IPS DF 4.7 (cell line): ENCODE data around the gene SLC35G6.
A peak's percentile ranks its signal among the peaks of the same experiment; 100 is the strongest.

Experiments
- DNase-seq: peaks from one replicate; pipeline ENCODE4 v3.0.0-alpha.2; 2013; ENCODE audit warnings: low spot score; ENCODE audit errors: extremely low read depth

SLC35G6 gene

DNA sequence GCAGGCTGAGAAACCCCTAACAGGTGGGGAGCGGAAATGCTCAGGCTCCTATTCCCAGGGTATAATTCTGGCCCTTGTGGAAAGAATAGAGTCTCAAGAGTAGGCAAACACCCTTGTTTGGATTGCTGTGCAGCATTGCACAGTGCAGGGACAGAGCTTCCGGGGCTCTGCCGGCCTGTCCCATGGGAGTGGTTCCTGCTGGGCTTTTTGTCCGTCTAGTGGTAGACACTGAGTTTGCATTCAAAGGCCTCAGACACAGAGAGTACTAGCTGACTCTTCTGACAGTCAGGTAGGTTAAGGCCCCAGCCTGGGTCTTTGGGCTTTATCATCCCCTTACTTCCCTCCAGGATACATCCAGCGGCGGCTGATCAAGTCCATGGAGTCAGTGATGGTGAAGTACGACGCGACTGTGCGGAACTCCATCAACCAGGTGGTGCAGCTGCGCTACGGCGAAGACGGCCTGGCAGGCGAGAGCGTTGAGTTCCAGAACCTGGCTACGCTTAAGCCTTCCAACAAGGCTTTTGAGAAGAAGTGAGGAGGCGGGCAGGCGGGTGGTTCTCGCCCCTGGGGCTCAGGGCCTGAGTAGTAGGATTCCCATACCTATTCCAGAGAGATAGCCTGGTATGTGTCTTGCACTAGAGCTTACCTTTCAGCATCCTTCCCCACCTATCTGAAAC, 21.1 kb downstream of the SLC35G6 start:
- no peak for DNase-seq

DNA sequence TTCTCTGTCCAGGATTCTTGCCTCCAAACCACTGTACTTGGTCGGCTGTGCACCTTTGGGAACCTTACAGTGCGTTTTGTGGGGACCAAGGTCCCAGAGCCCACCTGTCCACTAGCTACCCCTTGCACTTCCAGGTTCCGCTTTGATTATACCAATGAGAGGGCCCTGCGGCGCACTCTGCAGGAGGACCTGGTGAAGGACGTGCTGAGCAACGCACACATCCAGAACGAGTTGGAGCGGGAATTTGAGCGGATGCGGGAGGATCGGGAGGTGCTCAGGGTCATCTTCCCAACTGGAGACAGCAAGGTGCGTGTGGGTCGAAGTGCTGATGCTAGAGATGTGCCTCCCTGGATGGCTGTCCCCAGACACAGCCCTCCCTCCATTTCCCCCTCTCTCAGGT, 21.7 kb downstream of the SLC35G6 start:
- no peak for DNase-seq

- no peak for DNase-seq
These were observed 22.3 kb downstream of the SLC35G6 start for GRCh38 chr17:7503521-7503920.

DNA sequence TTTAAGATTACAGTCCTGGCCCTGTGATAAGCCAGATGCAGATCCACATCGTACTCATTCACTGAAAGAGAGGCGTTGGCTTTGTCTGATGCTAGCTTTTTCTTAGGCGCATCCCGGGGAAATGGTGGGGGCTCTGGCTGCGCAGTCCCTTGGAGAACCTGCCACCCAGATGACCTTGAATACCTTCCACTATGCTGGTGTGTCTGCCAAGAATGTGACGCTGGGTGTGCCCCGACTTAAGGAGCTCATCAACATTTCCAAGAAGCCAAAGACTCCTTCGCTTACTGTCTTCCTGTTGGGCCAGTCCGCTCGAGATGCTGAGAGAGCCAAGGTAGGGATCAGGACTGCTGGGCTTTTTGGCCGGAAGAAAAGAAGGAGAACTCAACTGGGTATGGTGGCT, 26.9 kb downstream of the SLC35G6 start:
- no peak for DNase-seq

- no peak for DNase-seq
These were observed 27.6 kb downstream of the SLC35G6 start for GRCh38 chr17:7508846-7509245.

DNA sequence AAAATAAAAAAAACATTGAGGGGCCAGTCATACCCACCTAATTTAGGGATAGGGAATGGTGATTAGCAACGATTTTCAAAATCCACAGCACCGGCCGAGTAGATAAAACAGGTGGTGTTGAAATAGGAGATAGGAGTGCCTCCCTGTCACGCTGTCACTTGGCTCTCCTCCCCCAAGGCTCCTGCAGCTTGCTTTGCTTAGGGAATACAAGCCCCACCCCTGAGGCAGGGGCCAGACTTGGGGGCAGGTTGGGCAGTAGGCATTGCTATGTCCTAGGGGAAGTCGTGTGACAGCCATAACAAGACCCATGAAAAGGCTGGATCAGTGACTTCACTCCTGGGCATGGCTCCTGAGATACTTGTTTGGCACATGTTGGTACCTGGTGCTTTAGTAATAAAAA, 28.7 kb downstream of the SLC35G6 start:
- no peak for DNase-seq

DNA sequence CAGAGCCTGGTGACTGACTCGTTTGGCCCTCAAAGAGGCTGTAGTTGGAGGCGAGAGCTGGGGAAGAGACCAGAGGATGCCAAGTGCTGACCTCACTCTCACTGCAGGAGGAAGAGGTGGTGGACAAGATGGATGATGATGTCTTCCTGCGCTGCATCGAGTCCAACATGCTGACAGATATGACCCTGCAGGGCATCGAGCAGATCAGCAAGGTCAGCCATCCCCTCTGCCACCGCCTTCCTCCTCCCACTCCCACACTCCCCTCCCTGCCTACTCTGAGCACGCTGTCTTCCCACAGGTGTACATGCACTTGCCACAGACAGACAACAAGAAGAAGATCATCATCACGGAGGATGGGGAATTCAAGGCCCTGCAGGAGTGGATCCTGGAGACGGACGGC, 29.9 kb downstream of the SLC35G6 start:
- no peak for DNase-seq

DNA sequence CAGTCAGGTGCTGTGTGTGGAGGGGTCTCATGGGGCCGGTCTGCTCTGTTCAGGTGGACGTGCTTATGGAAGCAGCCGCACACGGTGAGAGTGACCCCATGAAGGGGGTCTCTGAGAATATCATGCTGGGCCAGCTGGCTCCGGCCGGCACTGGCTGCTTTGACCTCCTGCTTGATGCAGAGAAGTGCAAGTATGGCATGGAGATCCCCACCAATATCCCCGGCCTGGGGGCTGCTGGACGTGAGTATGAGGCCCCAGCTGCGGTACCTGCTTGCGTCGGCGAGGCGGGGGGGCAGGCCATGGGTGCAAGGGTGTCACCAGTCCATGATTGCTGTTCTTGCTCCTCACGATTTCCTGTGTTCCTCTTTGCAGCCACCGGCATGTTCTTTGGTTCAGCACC, 30.9 kb downstream of the SLC35G6 start:
- DNase-seq, result no peak

- DNase-seq, result no peak
These were observed 31.7 kb downstream of the SLC35G6 start for GRCh38 chr17:7512824-7513540.

DNA sequence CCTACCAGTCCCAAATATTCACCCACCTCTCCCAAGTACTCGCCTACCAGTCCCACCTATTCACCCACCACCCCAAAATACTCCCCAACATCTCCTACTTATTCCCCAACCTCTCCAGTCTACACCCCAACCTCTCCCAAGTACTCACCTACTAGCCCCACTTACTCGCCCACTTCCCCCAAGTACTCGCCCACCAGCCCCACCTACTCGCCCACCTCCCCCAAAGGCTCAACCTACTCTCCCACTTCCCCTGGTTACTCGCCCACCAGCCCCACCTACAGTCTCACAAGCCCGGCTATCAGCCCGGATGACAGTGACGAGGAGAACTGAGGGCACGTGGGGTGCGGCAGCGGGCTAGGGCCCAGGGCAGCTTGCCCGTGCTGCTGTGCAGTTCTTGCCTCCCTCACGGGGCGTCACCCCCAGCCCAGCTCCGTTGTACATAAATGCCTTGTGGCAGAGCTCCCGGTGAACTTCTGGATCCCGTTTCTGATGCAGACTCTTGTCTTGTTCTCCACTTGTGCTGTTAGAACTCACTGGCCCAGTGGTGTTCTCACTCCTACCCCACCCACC, 32.7 kb downstream of the SLC35G6 start:
- no peak for DNase-seq

DNA sequence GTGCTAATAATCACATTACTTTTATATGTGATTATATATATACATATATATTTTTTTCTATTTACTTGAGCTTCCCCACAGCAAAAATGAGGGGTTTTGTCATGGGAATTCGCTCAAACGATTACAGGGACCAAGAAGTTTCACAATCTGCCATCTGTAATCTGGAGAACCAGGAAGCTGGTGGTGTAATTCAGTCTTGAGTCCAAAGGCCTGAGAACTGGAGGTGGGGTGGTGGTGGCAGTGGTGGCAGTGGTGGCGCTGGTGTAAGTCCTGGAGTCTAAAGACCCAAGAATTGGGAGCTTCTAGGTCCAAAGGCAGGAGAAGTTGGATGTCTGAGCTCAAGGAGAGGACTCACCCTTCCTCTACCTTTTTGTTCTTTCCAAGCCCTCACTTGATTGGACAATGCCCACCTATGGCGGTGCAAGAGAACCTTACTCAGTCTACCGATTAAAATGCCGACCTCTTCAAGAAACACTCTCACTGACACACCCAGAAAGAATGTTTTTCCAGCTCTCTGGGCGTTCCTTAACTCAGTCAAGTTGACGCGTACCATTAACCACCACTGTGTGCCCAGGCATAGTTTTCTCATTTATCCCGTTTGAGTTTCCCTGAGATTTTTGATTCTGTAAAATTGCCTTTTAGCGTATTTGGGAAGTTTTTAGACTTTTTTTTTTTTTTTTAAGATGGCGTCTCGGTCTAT, 34.8 kb downstream of the SLC35G6 start:
- no peak for DNase-seq

- DNase-seq, result peak; percentile 68
These were observed 41.8 kb downstream of the SLC35G6 start for GRCh38 chr17:7523033-7523432.

DNA sequence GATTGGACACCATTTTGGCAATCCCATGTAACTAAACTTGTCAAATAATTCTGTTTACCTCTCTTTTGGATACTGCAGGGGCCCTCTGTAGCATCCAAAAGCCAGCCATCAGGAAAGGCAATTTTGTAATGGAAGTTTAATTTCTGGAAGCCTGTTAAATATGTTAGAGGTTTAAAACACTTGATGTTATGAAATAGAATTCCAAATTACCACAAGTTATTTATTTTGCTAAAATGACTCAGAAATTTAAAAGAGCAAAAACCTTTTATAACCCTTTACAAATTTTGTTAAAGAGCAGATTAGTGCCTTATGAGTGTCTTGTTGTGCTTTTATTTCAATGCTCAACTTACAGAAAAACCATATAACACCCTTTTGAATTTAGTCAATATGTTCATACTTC, 47.6 kb downstream of the SLC35G6 start:
- DNase-seq, result no peak

DNA sequence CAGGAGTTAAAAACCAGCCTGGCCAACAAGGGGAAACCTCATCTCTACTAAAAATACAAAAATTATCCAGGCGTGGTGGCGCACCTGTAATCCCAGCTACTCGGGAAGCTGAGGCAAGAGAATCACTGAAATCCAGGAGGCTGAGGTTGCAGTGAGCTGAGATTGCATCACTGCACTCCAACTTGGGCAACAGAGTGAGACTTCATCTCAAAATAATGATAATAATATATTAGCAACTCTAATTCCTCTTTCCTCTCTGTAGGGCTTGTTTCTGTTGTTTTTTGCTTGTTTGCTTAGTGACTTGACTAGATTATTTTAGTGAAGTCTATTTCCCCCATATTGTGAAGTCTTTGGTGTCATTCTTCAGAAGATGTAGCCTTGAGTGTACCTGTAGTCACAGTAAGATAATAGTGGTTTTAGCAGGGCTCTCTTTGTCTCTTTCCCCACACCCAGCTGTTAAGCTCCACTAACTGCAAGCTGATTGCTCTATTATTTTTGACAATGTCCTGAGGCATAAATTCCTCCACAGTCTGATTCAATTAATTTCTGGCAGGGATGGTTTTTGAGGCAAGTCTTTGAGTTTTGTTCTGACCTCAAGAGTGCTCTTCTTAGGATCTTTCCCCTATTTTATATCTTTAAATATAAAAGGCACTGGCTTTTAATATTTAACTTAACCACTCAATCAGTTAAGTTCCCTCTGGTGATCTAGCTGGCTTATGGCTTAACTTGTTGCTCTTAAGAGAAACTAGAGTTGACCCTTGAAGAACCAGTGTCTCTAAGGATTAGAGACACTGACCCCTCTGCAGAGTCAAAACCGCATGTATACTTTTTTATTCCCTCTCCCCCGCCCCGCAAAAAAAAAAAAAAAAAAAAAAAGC, 49.0 kb downstream of the SLC35G6 start:
- DNase-seq, result no peak
